IPS-15b (cell line): ENCODE data around the gene CDKN2A.

Experiments used
- H3K27me3 ChIP-seq: one replicate; pipeline ENCODE4 v1.6.1; 2013; ENCODE audit warnings: low read length; ENCODE audit not compliant: control insufficient read depth, insufficient read depth
- H3K36me3 ChIP-seq: one replicate; pipeline ENCODE4 v1.6.1; 2013; ENCODE audit warnings: low read length; ENCODE audit not compliant: control insufficient read depth, insufficient read depth
- H3K4me1 ChIP-seq: one replicate; pipeline ENCODE4 v1.6.1; 2013; ENCODE audit warnings: mild to moderate bottlenecking, low read length; ENCODE audit not compliant: control insufficient read depth, insufficient read depth
- H3K4me3 ChIP-seq: one replicate; pipeline ENCODE4 v1.5.1; 2013; ENCODE audit warnings: low read depth, low read length
- H3K9ac ChIP-seq: one replicate; pipeline ENCODE4 v1.6.1; 2013; ENCODE audit warnings: low read depth, mild to moderate bottlenecking, low read length
- H3K9me3 ChIP-seq: one replicate; pipeline ENCODE4 v1.6.1; 2013; ENCODE audit warnings: mild to moderate bottlenecking, low read length; ENCODE audit not compliant: control insufficient read depth, insufficient read depth

CDKN2A gene

GRCh38 chr9:22002038-22002437, 7.8 kb upstream of the CDKN2A start:
- peaks cover 100% of the 10 kb centered on the region for H3K27me3 ChIP-seq
- H3K9me3 ChIP-seq = no peaks in the 10 kb centered on the region
- H3K36me3 ChIP-seq = no peaks in the 10 kb centered on the region
- H3K9ac ChIP-seq = no peak overlapping the region
- H3K4me1 ChIP-seq = peaks cover 7% of the 10 kb centered on the region
- no peak overlapping the region for H3K4me3 ChIP-seq

- Histone ChIP-seq H3K9me3 (no peaks in the 10 kb centered on the region), H3K4me3 (no peak overlapping the region), H3K27me3 (peaks cover 93% of the 10 kb centered on the region), H3K9ac (no peak overlapping the region), H3K36me3 (no peaks in the 10 kb centered on the region), H3K4me1 (peaks cover 13% of the 10 kb centered on the region)
These were observed 3.8 kb upstream of the CDKN2A start for GRCh38 chr9:21998026-21998425.

- Histone ChIP-seq H3K4me3 (no peak overlapping the region), H3K27me3 (peaks cover 93% of the 10 kb centered on the region), H3K9ac (no peak overlapping the region), H3K36me3 (no peaks in the 10 kb centered on the region), H3K4me1 (peaks cover 13% of the 10 kb centered on the region), H3K9me3 (no peaks in the 10 kb centered on the region)
These were observed 3.3 kb upstream of the CDKN2A start for GRCh38 chr9:21997480-21997879.

GRCh38 chr9:21996858-21997257, 2.7 kb upstream of the CDKN2A start:
- no peak overlapping the region for H3K4me3 ChIP-seq
- H3K36me3 ChIP-seq = no peaks in the 10 kb centered on the region
- no peaks in the 10 kb centered on the region for H3K9me3 ChIP-seq
- H3K9ac ChIP-seq = no peak overlapping the region
- H3K4me1 ChIP-seq = peaks cover 13% of the 10 kb centered on the region
- peaks cover 93% of the 10 kb centered on the region for H3K27me3 ChIP-seq

- no peak overlapping the region for H3K9ac ChIP-seq
These were observed 2.2 kb upstream of the CDKN2A start for GRCh38 chr9:21996438-21996837.

GRCh38 chr9:21995666-21996398, 1.6 kb upstream of the CDKN2A start:
- Histone ChIP-seq H3K4me3 (peak overlapping the region; percentile 72), H3K27me3 (peaks cover 93% of the 10 kb centered on the region), H3K36me3 (no peaks in the 10 kb centered on the region), H3K4me1 (peaks cover 13% of the 10 kb centered on the region), H3K9ac (no peak overlapping the region), H3K9me3 (no peaks in the 10 kb centered on the region)

More at GRCh38 chr9:21996438-21996837, 2.2 kb upstream of the CDKN2A start:
- Histone ChIP-seq H3K4me1 (peaks cover 13% of the 10 kb centered on the region), H3K4me3 (peak overlapping the region; percentile 72), H3K9me3 (no peaks in the 10 kb centered on the region), H3K36me3 (no peaks in the 10 kb centered on the region), H3K27me3 (peaks cover 93% of the 10 kb centered on the region)

- Histone ChIP-seq H3K27me3 (peaks cover 93% of the 10 kb centered on the region), H3K9me3 (no peaks in the 10 kb centered on the region), H3K4me3 (peak overlapping the region; percentile 72), H3K9ac (no peak overlapping the region), H3K36me3 (no peaks in the 10 kb centered on the region), H3K4me1 (peaks cover 14% of the 10 kb centered on the region)
These were observed 944 bp upstream of the CDKN2A start for GRCh38 chr9:21995006-21995665.

- peaks cover 93% of the 10 kb centered on the region for H3K27me3 ChIP-seq
- peak within 1 kb of the TSS; percentile 72 for H3K4me3 ChIP-seq
- H3K9ac ChIP-seq = no peak within 1 kb of the TSS
- H3K9me3 ChIP-seq = no peaks in the 10 kb centered on the region
- H3K4me1 ChIP-seq = peaks cover 15% of the 10 kb centered on the region
- H3K36me3 ChIP-seq = no peaks in the 10 kb centered on the region
These were observed 389 bp upstream of the CDKN2A start, which contains the start of gene CDKN2B-AS1 for GRCh38 chr9:21994556-21995005. CDKN2B-AS1 (plus strand) TSS chr9:21994791.

GRCh38 chr9:21993007-21993406, 1.2 kb downstream of the CDKN2A start:
- H3K27me3 ChIP-seq = peaks cover 93% of the 10 kb centered on the region
- H3K9me3 ChIP-seq = no peaks in the 10 kb centered on the region
- H3K36me3 ChIP-seq = no peaks in the 10 kb centered on the region
- H3K4me3 ChIP-seq = no peak overlapping the region
- peaks cover 15% of the 10 kb centered on the region for H3K4me1 ChIP-seq
- no peak overlapping the region for H3K9ac ChIP-seq

- no peak overlapping the region for H3K4me3 ChIP-seq
- peaks cover 9% of the 10 kb centered on the region for H3K4me1 ChIP-seq
- peaks cover 93% of the 10 kb centered on the region for H3K27me3 ChIP-seq
- H3K9ac ChIP-seq = no peak overlapping the region
- H3K9me3 ChIP-seq = no peaks in the 10 kb centered on the region
- H3K36me3 ChIP-seq = no peaks in the 10 kb centered on the region
These were observed 2.9 kb downstream of the CDKN2A start for GRCh38 chr9:21991072-21991959.

- H3K4me1 ChIP-seq = peaks cover 5% of the 10 kb centered on the region
- no peaks in the 10 kb centered on the region for H3K36me3 ChIP-seq
- no peaks in the 10 kb centered on the region for H3K9me3 ChIP-seq
- H3K27me3 ChIP-seq = peaks cover 95% of the 10 kb centered on the region
- H3K9ac ChIP-seq = no peak overlapping the region
- H3K4me3 ChIP-seq = peak overlapping the region; percentile 39
These were observed 4.6 kb downstream of the CDKN2A start for GRCh38 chr9:21989440-21990189.
